AG09319 (cell line): ENCODE measurements around the gene FCSK.
"Not testable (repeated sequence)": the region's sequence is repeated elsewhere in the genome, so short reads cannot be mapped to it uniquely, and the experiment has no call there.

ENCODE experiments used
- DNase-seq: peaks from one replicate; pipeline ENCODE4 v3.0.0-alpha.2; 2010; ENCODE audit warnings: low read depth; ENCODE audit errors: extremely low read depth
- TF ChIP-seq, protein P1 (sequence below): IDR thresholded peaks from 2 replicates; pipeline ENCODE4 v1.5.1; 2011; ENCODE audit warnings: low read depth, mild to moderate bottlenecking, inconsistent platforms, low read length, moderate library complexity

The FCSK gene

DNA sequence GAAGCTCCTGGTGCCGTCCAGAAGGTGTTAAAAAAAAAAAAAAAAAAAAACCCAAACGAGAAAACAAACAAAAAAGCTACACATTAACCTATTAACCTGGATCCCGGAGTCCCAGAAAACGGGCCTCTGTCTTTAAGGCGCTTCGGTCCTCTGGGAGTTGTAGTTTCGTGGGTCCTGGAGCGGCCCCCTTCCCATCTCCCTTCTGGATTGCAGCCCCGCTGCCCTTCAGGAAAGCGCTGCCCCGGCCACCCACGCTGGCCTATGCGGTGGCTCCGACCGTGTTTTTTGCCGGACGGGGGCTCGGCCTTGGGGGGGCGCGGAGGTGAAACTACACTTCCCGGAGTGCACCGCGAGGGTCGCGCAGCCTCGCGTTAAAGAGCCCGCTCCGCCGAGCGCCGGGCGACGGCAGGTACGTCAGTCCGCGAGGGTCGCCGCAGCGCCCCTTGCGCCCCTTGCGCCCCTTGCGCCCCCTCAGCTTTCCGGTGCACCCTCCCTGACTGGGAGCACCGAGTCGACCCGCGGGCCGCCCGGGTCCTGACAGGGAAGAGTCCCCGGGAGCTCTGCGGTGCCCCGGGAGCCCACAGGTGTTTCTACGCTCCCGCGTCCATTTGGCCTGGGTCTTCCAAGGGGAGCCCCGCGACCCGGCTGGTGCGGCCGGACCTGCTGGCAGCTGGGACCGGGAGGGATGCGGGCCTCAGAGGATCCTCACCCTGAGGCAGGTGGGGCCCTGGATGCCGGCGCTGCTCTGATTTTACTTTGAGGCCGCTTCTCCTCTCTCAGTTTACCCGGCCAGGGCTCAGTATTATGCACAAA, at the start of gene FCSK:
Gene FCSK, plus strand, starts transcription at position 374 of the 813 bp plus-strand sequence. CDS start 8,596 bp downstream, outside the sequence.
- TF ChIP-seq, protein P1, sequence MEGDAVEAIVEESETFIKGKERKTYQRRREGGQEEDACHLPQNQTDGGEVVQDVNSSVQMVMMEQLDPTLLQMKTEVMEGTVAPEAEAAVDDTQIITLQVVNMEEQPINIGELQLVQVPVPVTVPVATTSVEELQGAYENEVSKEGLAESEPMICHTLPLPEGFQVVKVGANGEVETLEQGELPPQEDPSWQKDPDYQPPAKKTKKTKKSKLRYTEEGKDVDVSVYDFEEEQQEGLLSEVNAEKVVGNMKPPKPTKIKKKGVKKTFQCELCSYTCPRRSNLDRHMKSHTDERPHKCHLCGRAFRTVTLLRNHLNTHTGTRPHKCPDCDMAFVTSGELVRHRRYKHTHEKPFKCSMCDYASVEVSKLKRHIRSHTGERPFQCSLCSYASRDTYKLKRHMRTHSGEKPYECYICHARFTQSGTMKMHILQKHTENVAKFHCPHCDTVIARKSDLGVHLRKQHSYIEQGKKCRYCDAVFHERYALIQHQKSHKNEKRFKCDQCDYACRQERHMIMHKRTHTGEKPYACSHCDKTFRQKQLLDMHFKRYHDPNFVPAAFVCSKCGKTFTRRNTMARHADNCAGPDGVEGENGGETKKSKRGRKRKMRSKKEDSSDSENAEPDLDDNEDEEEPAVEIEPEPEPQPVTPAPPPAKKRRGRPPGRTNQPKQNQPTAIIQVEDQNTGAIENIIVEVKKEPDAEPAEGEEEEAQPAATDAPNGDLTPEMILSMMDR = no peak
- no peak for DNase-seq

DNA sequence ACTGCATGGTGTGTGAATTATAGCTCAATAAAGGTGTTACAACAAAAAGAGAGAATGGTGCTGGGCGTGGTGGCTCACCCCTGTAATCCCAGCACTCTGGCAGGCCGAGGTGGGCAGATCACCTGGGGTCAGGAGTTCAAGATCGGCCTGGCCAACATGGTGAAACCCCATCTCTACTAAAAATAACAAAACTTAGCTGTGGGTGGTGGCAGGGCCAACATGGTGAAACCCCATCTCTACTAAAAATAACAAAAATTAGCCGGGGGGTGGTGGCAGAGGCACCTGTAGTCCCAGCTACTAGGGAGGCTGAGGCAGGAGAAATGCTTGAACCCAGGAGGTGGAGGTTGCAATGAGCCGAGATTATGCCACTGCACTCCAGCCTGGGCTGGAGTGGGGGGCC, 48.3 kb upstream of the FCSK start:
- not testable (repeated sequence) for DNase-seq

DNA sequence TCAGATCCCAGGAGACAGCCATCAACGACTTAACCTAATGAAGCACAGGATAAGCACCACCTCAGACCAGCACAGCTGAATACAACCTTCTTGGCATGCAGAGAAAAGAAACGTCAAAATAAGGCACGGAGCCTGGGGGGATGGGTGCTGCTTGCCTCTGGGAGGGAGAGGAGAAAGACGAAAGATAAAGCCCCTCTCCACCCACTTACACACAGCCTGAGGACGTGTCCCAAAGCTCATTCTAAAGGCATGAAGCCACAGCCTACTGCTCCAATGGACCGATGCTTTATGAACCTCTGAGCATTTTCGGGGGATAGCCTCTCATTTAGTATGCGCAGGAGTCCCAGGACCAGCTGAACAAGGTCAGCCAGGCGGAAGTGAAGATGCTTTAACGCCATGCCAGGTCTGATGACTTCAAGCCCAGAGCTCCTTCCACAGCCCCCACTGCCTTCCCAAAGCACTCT, 46.6 kb upstream of the FCSK start:
- TF ChIP-seq, protein P1 = no peak
- no peak for DNase-seq

- no peak for DNase-seq
- TF ChIP-seq, protein P1 = no peak
These were observed 43.7 kb upstream of the FCSK start for GRCh38 chr16:70410734-70411133.

DNA sequence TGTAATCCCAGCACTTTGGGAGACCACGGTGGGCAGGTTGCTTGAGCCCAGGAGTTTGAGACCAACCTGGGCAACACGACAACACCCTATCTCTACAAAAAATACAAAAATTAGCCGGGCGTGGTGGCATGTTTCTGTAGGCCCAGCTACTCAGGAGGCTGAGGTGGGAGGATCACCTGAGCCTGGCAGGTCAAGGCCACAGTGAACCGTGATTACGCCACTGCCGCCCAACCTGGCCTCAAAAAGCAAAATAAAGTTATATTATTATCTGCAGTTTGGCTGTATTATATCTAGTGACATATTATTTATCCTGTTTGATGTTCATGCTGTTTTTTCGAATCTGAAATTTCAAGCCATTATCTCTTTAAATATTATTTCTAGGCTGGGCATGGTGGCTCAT, 42.0 kb upstream of the FCSK start:
- no peak for DNase-seq
- TF ChIP-seq, protein P1 = no peak

- not testable (repeated sequence) for DNase-seq
These were observed 40.8 kb upstream of the FCSK start for GRCh38 chr16:70413572-70413971.

- no peak for DNase-seq
- TF ChIP-seq, protein P1 = no peak
These were observed 37.4 kb upstream of the FCSK start for GRCh38 chr16:70416748-70417616.

DNA sequence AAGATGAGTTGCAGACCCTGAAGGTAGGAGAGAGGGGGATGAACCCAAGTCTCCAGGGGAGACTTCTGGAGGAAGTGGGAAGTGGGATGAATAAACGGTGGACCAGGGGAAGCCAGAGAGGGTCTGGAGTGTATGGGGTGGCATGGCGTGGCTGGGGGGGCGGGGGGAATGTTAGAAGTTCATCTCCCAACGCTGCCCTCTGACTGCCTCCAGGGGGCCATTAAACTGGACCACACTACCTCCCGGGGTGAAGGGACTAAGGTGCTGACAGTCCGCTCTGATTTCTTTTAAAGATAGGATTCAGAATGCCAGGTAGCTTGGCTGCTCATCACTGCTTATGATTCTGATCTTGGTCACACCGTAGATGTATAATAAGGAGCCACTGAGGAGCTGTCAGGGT, 36.7 kb upstream of the FCSK start:
- TF ChIP-seq, protein P1 = no peak

More for the DNA sequence above, 36.7 kb upstream of the FCSK start:
- DNase-seq = no peak
